ENCODE data around the gene RYR2. TPM values are rescaled to one million over a fixed set of nuclear protein-coding genes. Genes with fewer than 3 reads are reported as not detected.
A peak's percentile ranks its signal among the peaks of the same experiment; 100 is the strongest.

The RYR2 gene
- total and polyA plus RNA-seq, 7 experiments from 2014 or later, result 0.05 TPM; not detected in 6

- DNase-seq (no peak), ATAC-seq (no peak)
- H3K4me3 Mint-ChIP-seq, result no peak overlapping the region
- H3K27ac ChIP-seq (ENCODE audit: low read depth, low read length), result no peak overlapping the region
- H3K27me3 ChIP-seq (ENCODE audit: control insufficient read depth in 2 of 2, insufficient read depth in 2 of 2, low read length in 2 of 2), result no peaks in the 10 kb centered on the region
- intact Hi-C loops (cut with micrococcal nuclease), result no loop called here
- H3K36me3 Mint-ChIP-seq, result no peaks in the 10 kb centered on the region
- ChIA-PET POLR2A (no interaction called here), CTCF (no interaction called here)
- H3K27ac Mint-ChIP-seq, result no peak overlapping the region
- H3K4me1 Mint-ChIP-seq, result no peaks in the 10 kb centered on the region
- H3K9me3 ChIP-seq (ENCODE audit: control insufficient read depth in 2 of 3, low read length in 3 of 3), result no peaks in the 10 kb centered on the region
- H3K9me3 Mint-ChIP-seq, result peaks cover 0 to 4% (median 0%) of the 10 kb centered on the region in 11 donors
- H3K27me3 Mint-ChIP-seq, result peaks cover 0 to 5% (median 0%) of the 10 kb centered on the region in 5 donors
- H3K4me3 ChIP-seq (ENCODE audit: low read length), result no peak overlapping the region
- H3K4me1 ChIP-seq (ENCODE audit: control insufficient read depth in 2 of 2, insufficient read depth in 2 of 2, low read length in 2 of 2), result no peaks in the 10 kb centered on the region
- H3K36me3 ChIP-seq (ENCODE audit: control insufficient read depth in 2 of 3, insufficient read depth in 3 of 3, low read length in 3 of 3), result no peaks in the 10 kb centered on the region
Measured at GRCh38 chr1:237779356-237779755, 737.4 kb downstream of the RYR2 start.

DNA sequence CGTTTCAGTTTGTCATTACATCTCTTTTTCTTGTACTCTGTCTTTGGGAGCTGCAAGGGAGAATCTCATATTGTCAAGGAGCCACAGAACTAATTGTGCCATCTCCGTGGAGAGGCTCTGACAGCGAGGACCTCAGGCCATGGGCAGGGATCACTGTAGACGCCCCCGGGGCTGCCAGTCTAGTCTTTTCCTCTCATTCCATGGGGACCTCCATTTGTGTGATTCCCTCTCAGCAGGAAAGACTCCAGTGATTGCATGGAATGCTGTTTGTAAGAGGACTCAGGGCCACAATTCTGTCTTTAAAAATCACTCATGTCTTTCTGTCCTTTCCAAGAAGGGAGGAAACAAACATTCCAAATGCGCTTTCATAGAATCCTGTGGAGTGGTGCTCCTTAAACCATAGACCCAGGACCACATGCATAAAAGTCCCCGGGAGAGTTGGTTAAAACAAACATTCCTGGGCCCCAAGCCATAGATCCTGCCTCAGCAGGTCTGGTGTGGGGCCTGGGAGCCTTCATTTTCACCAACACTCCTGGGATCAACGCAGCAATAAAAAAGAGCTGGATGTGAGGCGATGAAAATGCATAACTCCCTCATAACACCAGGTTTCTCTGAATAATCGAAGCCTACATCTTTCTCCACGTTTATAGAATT is 744.2 kb downstream of the RYR2 start:
- Histone ChIP-seq H3K36me3 (ENCODE audit: control insufficient read depth in 2 of 3, insufficient read depth in 3 of 3, low read length in 3 of 3) (no peaks in the 10 kb centered on the region), H3K27me3 (ENCODE audit: control insufficient read depth in 2 of 2, insufficient read depth in 2 of 2, low read length in 2 of 2) (no peaks in the 10 kb centered on the region), H3K4me3 (ENCODE audit: low read length) (no peak overlapping the region), H3K4me1 (ENCODE audit: control insufficient read depth in 2 of 2, insufficient read depth in 2 of 2, low read length in 2 of 2) (no peaks in the 10 kb centered on the region), H3K9me3 (ENCODE audit: control insufficient read depth in 2 of 3, low read length in 3 of 3) (no peaks in the 10 kb centered on the region), H3K27ac (ENCODE audit: low read depth, low read length) (no peak overlapping the region)
- Mint-ChIP-seq H3K27me3 (peaks cover 0 to 5% (median 0%) of the 10 kb centered on the region in 5 donors), H3K36me3 (no peaks in the 10 kb centered on the region), H3K27ac (no peak overlapping the region), H3K4me3 (no peak overlapping the region), H3K9me3 (peaks cover 0 to 3% (median 0%) of the 10 kb centered on the region in 11 donors), H3K4me1 (no peaks in the 10 kb centered on the region)
- ChIA-PET POLR2A (no interaction called here), CTCF (no interaction called here)
- intact Hi-C loops (cut with micrococcal nuclease), result no loop called here
- ATAC-seq (no peak), DNase-seq (no peak)

GRCh38 chr1:237788069-237788468 is 746.1 kb downstream of the RYR2 start:
- ChIA-PET POLR2A (no interaction called here), CTCF (no interaction called here)

DNA sequence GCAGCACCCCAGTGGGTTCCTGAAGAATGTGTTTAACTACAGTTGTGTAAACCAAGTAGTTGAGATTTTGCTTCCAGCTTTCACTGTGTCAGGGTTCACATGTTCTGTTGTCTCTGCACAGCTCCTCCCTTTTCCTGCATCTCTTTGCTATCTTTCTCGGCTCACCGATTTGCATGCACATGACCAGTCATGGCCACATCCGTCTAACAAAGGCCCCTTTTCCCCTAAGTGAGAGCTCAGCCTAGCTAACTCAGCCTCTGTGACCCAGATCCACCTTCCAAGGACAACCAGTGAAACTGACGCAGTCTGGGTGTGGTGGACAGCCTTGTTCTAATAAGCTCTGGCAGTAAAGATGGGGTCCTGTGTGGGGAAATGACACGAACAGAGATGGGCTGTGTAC is 747.6 kb downstream of the RYR2 start:
- Histone ChIP-seq H3K9me3 (ENCODE audit: control insufficient read depth in 2 of 3, low read length in 3 of 3) (no peaks in the 10 kb centered on the region), H3K27ac (ENCODE audit: low read depth, low read length) (no peak overlapping the region), H3K4me1 (ENCODE audit: control insufficient read depth in 2 of 2, insufficient read depth in 2 of 2, low read length in 2 of 2) (no peaks in the 10 kb centered on the region), H3K4me3 (ENCODE audit: low read length) (no peak overlapping the region), H3K27me3 (ENCODE audit: control insufficient read depth in 2 of 2, insufficient read depth in 2 of 2, low read length in 2 of 2) (no peaks in the 10 kb centered on the region), H3K36me3 (ENCODE audit: control insufficient read depth in 2 of 3, insufficient read depth in 3 of 3, low read length in 3 of 3) (no peaks in the 10 kb centered on the region)
- DNase-seq, result no peak
- intact Hi-C loops (cut with micrococcal nuclease), result no loop called here
- H3K4me3 Mint-ChIP-seq, result no peak overlapping the region
- H3K27me3 Mint-ChIP-seq, result no peaks in the 10 kb centered on the region
- POLR2A ChIA-PET, result no interaction called here
- no peaks in the 10 kb centered on the region for H3K36me3 Mint-ChIP-seq
- H3K4me1 Mint-ChIP-seq, result peaks cover 0 to 1% (median 0%) of the 10 kb centered on the region in 7 donors
- H3K27ac Mint-ChIP-seq, result no peak overlapping the region
- no peaks in the 10 kb centered on the region for H3K9me3 Mint-ChIP-seq
- CTCF ChIA-PET, result no interaction called here
- peak; percentile 38 for ATAC-seq

More at GRCh38 chr1:237788069-237788468, 746.1 kb downstream of the RYR2 start:
- Mint-ChIP-seq H3K9me3 (peaks cover 0 to 3% (median 0%) of the 10 kb centered on the region in 11 donors), H3K4me3 (no peak overlapping the region), H3K36me3 (no peaks in the 10 kb centered on the region), H3K27me3 (peaks cover 0 to 5% (median 0%) of the 10 kb centered on the region in 5 donors), H3K4me1 (no peaks in the 10 kb centered on the region), H3K27ac (no peak overlapping the region)
- intact Hi-C loops (cut with micrococcal nuclease), result no loop called here
- Histone ChIP-seq H3K27me3 (ENCODE audit: control insufficient read depth in 2 of 2, insufficient read depth in 2 of 2, low read length in 2 of 2) (no peaks in the 10 kb centered on the region), H3K27ac (ENCODE audit: low read depth, low read length) (no peak overlapping the region), H3K9me3 (ENCODE audit: control insufficient read depth in 2 of 3, low read length in 3 of 3) (no peaks in the 10 kb centered on the region), H3K4me3 (ENCODE audit: low read length) (no peak overlapping the region), H3K36me3 (ENCODE audit: control insufficient read depth in 2 of 3, insufficient read depth in 3 of 3, low read length in 3 of 3) (no peaks in the 10 kb centered on the region), H3K4me1 (ENCODE audit: control insufficient read depth in 2 of 2, insufficient read depth in 2 of 2, low read length in 2 of 2) (no peaks in the 10 kb centered on the region)
- DNase-seq, result no peak
- ATAC-seq, result no peak

DNA sequence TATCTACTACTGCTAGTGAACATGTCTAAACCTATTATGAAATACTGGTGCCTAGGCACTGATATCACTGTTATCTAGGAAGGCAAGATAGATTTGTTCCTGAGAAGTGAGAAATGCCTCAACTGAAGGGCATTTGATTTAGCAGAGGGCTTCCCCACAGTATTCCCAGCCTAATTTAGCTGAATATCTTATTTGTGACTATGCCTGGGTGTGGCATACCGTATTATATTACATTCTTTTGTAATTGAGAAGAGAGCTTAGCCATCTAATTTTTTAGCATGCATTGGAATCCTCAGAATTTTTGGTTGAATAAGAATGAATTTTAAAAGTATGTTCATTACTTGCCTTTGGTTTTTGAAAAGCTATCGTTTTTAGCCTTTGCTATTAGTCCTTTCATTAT is 749.6 kb downstream of the RYR2 start:
- Histone ChIP-seq H3K27me3 (ENCODE audit: control insufficient read depth in 2 of 2, insufficient read depth in 2 of 2, low read length in 2 of 2) (no peaks in the 10 kb centered on the region), H3K4me3 (ENCODE audit: low read length) (no peak overlapping the region), H3K36me3 (ENCODE audit: control insufficient read depth in 2 of 3, insufficient read depth in 3 of 3, low read length in 3 of 3) (no peaks in the 10 kb centered on the region), H3K9me3 (ENCODE audit: control insufficient read depth in 2 of 3, low read length in 3 of 3) (no peaks in the 10 kb centered on the region), H3K4me1 (ENCODE audit: control insufficient read depth in 2 of 2, insufficient read depth in 2 of 2, low read length in 2 of 2) (no peaks in the 10 kb centered on the region), H3K27ac (ENCODE audit: low read depth, low read length) (no peak overlapping the region)
- Mint-ChIP-seq H3K27me3 (no peaks in the 10 kb centered on the region), H3K4me3 (no peak overlapping the region), H3K27ac (no peak overlapping the region), H3K4me1 (peaks cover 0 to 1% (median 0%) of the 10 kb centered on the region in 7 donors), H3K36me3 (no peaks in the 10 kb centered on the region), H3K9me3 (no peaks in the 10 kb centered on the region)
- intact Hi-C loops (cut with micrococcal nuclease), result no loop called here
- ChIA-PET POLR2A (no interaction called here), CTCF (no interaction called here)
- no peak for DNase-seq
- no peak for ATAC-seq

DNA sequence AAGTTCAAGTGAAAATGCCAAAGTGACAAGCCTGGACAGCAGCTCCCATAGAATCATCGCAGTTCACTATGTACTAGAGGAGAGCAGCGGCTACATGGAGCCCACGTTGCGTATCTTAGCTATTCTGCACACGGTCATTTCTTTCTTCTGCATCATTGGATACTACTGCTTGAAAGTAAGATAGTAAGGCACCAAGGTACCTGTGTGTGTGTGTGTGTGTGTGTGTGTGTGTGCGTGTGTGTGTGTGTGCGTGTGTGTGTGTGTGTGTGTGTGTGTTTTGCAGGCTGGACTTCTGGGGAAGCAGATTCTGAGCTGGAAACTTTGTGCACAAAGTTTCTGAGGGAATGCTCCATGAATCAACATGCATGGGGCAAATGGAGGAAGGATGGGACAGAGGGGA is 750.2 kb downstream of the RYR2 start:
- no peaks in the 10 kb centered on the region for H3K27me3 ChIP-seq (ENCODE audit: control insufficient read depth in 2 of 2, insufficient read depth in 2 of 2, low read length in 2 of 2)
- no peaks in the 10 kb centered on the region for H3K9me3 ChIP-seq (ENCODE audit: control insufficient read depth in 2 of 3, low read length in 3 of 3)
- H3K27ac ChIP-seq (ENCODE audit: low read depth, low read length), result no peak overlapping the region
- intact Hi-C loops (cut with micrococcal nuclease), result no loop called here
- H3K4me1 ChIP-seq (ENCODE audit: control insufficient read depth in 2 of 2, insufficient read depth in 2 of 2, low read length in 2 of 2), result no peaks in the 10 kb centered on the region
- DNase-seq, result no peak
- CTCF ChIA-PET, result interaction anchor here (0.7 kb wide), 1 partner anchor 279 kb away, joined by 3 read pairs; no protein-coding TSS in a partner anchor
- Mint-ChIP-seq H3K4me3 (no peak overlapping the region), H3K4me1 (peaks cover 0 to 1% (median 0%) of the 10 kb centered on the region in 7 donors), H3K27ac (no peak overlapping the region), H3K36me3 (no peaks in the 10 kb centered on the region), H3K9me3 (peaks cover 0 to 1% (median 0%) of the 10 kb centered on the region in 11 donors), H3K27me3 (peaks cover 0 to 2% (median 0%) of the 10 kb centered on the region in 5 donors)
- no peak overlapping the region for H3K4me3 ChIP-seq (ENCODE audit: low read length)
- no peak for ATAC-seq
- POLR2A ChIA-PET, result no interaction called here
- no peaks in the 10 kb centered on the region for H3K36me3 ChIP-seq (ENCODE audit: control insufficient read depth in 2 of 3, insufficient read depth in 3 of 3, low read length in 3 of 3)

DNA sequence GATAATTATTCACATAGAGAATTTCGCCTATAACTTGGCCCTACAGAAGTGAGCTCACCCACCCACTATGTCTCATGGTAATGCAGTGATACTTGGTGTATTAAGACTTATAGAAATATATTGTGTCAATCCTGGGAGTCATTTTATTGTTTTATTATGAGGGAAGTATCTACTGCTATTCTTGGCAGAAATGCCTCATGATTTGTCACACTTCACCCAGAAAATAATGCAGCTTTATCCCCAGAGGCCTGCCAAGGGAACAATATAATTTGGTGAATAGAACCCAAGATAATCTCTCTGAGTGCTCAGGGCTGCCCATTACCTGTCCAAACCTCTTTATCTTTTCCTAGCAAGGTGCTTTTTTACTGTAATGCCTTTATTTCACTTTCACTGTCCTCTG is 750.7 kb downstream of the RYR2 start:
- H3K27ac ChIP-seq (ENCODE audit: low read depth, low read length), result no peak overlapping the region
- ChIA-PET CTCF (interaction anchor here (0.7 kb wide), 1 partner anchor 279 kb away, joined by 3 read pairs; no protein-coding TSS in a partner anchor), POLR2A (no interaction called here)
- H3K27me3 ChIP-seq (ENCODE audit: control insufficient read depth in 2 of 2, insufficient read depth in 2 of 2, low read length in 2 of 2), result no peaks in the 10 kb centered on the region
- no peaks in the 10 kb centered on the region for H3K36me3 ChIP-seq (ENCODE audit: control insufficient read depth in 2 of 3, insufficient read depth in 3 of 3, low read length in 3 of 3)
- no peak overlapping the region for H3K27ac Mint-ChIP-seq
- H3K4me1 Mint-ChIP-seq, result peaks cover 0 to 1% (median 0%) of the 10 kb centered on the region in 7 donors
- no peaks in the 10 kb centered on the region for H3K4me1 ChIP-seq (ENCODE audit: control insufficient read depth in 2 of 2, insufficient read depth in 2 of 2, low read length in 2 of 2)
- no peaks in the 10 kb centered on the region for H3K9me3 ChIP-seq (ENCODE audit: control insufficient read depth in 2 of 3, low read length in 3 of 3)
- no peak overlapping the region for H3K4me3 Mint-ChIP-seq
- peaks cover 0 to 4% (median 0%) of the 10 kb centered on the region in 5 donors for H3K27me3 Mint-ChIP-seq
- no peak overlapping the region for H3K4me3 ChIP-seq (ENCODE audit: low read length)
- H3K36me3 Mint-ChIP-seq, result no peaks in the 10 kb centered on the region
- ATAC-seq (no peak), DNase-seq (no peak)
- H3K9me3 Mint-ChIP-seq, result peaks cover 0 to 1% (median 0%) of the 10 kb centered on the region in 11 donors
- intact Hi-C loops (cut with micrococcal nuclease), result no loop called here
